Right renal pelvis (tissue), 4 donors: ENCODE data around the gene DBNL. TPM values are rescaled to one million over a fixed set of nuclear protein-coding genes. Genes with fewer than 3 reads are reported as not detected.

ENCODE experiments used
- DNase-seq, 4 donors: peaks; one replicate each; pipeline ENCODE4 v3.0.0-alpha.2; 2013; ENCODE audit warnings: low read depth in 4 of 4, low spot score in 3 of 4, missing footprints in 1 of 4
- polyA plus RNA-seq, 4 donors: library from polyadenylated mRNA; unstranded; fragments of 120-200 nt; gene quantifications; one replicate each; pipeline ENCODE4 v1.2.1, GENCODE V29; 2013; ENCODE audit not compliant: insufficient read length in 4 of 4

The DBNL gene
- polyA plus RNA-seq, 4 donors: 61.2 to 76.0 (median 67.0) TPM

DNA sequence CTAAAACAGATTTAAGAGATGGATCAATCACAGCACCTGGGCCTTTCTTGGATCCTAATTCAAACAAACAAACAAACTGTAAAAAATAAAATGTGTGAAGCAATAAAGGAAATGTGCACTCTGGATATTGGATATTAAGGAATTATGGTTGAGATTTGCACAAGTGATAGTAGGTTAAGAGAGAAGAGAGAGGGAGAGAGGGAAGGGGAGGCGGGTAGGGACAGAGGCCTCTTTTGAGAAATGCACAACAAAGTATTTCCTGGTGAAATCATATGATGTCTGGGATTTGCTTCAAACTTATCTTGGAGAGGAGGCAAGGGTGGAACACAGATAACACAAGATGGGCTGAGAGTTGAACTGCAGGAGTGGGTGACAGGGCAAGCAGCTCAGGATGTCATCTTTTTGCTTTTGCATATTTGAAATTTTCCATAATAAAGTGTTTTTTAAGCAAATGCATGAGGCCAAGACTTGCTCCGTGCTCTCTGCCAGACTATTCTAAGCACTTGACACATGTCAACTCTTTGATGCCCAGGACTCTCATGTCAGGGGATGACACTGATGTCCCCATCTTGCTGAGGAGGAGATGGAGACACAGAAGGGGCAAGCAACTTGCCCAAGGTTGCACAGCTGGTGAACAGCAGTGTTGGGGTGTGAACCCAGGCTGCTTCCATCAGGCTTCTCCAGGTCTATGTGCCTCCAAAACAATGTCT, 50.5 kb downstream of the DBNL start:
- no peak for DNase-seq

- DNase-seq: no peak
These were observed 51.3 kb downstream of the DBNL start for GRCh38 chr7:44095781-44096180.

DNA sequence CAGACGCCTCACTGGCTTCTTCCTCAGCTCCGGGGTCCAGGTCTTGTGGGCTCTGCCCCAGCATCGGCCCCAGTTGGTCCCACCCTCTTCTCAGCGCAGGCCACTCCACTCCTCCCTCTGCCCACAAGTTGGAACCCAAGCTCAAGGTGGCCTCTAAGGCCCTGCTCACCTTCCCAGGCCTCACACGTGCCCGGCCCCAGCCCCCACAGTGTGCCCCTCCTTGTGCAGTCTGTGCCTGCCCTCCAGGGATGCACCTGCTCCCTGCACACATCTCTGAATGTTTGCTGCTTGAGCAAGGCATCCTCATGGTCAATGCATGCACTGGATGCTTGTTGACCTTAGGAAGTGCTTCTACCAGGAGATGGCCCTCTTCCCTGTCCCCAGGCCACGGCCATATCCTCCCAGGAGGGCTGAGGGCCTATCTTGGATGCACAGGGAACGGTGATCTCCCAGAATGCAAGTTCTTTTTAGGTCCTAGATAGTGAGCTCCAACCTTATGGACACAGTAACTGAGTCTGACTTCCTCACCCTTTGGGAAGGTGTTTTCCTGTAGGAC, 51.9 kb downstream of the DBNL start:
- no peak for DNase-seq

DNA sequence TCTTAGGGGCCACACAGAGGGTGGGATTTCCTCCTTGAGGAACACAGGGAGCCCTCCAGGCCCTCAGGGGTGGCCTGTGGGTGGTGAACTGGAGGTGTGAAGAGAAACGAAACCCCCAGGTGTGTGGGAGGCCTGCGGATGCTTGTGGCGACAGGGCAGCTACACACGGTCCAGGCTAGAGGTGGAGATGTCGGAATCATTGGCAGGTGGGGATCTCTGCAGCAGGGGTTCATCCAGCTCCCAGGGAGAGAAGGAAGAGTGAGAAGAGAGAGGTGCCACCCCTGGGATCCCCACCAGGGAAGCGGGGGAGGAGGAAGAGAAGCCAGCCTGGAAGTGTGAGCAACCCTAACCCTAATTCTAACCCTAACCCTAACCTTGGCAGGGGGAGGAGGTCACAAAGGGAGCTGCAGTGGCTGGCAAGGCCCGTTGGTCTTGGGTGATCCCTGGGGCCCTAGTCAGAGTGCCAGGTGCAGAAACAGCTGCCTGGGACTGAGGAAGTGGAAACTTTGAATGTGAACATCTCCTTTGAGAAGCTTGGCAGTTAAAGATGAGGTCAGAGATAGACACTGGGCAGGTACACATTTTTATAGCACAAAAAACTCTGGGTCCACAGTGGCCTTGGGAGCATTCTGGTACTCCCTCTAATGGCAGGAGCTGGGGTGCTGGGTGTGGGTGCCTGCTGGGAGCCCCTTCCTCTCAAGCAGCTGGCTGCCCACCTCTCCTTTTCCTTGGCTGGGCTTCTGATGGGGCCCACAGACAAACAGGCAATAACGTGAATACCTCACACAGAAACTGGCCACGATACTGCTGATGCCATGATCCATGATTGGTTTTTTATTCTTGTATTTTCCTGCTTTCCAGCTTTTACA, 52.8 kb downstream of the DBNL start:
- no peak for DNase-seq

DNA sequence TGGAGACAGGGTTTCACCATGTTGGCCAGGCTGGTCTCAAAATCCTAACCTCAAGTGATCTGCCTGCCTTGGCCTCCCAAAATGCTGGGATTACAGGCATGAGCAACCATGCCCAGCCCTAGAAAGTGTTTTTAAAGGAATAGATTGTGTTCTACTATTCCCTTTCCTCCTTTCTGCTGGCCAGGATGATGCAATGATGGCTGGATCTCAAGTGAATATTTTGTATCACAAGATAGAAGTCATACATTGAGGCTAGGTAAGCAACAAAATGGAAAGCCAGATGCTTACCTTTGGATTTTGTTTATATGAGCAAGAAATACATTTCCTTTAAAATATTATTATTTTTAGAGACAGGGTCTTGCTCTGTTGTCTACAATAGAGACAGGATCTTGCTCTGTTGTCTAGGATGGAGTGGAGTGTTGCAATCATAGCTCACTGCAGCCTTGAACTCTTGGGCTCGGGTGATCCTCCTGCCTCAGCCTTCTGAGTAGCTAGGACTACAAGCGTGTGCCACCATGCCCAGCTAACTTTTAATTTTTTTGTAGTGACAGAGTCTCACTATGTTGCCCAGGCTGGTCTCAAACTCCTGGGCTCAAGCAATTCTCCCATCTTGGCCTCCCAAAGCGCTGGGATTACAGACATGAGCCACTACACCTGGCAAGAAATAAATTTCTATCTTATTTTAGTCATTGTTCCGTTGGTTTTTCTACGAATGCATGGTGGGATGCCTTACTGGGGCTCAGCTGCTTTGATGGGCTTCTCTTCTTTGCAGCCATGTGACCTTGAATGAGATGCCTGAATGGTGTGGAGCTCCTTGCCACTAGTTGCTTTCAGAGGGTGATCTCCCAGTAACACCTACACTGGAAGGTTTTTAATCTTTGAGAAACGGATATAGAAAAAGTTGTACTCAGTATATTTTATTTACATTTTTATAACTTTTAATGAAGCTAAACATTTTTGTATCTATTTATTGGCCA, 53.9 kb downstream of the DBNL start:
- DNase-seq: no peak

- DNase-seq: no peak
These were observed 55.2 kb downstream of the DBNL start for GRCh38 chr7:44099669-44100068.

- DNase-seq: no peak
These were observed 56.2 kb downstream of the DBNL start for GRCh38 chr7:44100458-44101302.

- no peak for DNase-seq
These were observed 56.9 kb downstream of the DBNL start for GRCh38 chr7:44101303-44101965.

- DNase-seq: no peak
These were observed 57.7 kb downstream of the DBNL start for GRCh38 chr7:44101966-44102845.

- no peak for DNase-seq
These were observed 58.5 kb downstream of the DBNL start for GRCh38 chr7:44102846-44103565.

GRCh38 chr7:44103566-44103922, 59.0 kb downstream of the DBNL start:
- DNase-seq: no peak

GRCh38 chr7:44103923-44104859, 59.7 kb downstream of the DBNL start, which contains the start of gene AEBP1:
AEBP1 (plus strand) TSS chr7:44104345; CDS start chr7:44104666, 321 bp downstream.
- no peak for DNase-seq

DNA sequence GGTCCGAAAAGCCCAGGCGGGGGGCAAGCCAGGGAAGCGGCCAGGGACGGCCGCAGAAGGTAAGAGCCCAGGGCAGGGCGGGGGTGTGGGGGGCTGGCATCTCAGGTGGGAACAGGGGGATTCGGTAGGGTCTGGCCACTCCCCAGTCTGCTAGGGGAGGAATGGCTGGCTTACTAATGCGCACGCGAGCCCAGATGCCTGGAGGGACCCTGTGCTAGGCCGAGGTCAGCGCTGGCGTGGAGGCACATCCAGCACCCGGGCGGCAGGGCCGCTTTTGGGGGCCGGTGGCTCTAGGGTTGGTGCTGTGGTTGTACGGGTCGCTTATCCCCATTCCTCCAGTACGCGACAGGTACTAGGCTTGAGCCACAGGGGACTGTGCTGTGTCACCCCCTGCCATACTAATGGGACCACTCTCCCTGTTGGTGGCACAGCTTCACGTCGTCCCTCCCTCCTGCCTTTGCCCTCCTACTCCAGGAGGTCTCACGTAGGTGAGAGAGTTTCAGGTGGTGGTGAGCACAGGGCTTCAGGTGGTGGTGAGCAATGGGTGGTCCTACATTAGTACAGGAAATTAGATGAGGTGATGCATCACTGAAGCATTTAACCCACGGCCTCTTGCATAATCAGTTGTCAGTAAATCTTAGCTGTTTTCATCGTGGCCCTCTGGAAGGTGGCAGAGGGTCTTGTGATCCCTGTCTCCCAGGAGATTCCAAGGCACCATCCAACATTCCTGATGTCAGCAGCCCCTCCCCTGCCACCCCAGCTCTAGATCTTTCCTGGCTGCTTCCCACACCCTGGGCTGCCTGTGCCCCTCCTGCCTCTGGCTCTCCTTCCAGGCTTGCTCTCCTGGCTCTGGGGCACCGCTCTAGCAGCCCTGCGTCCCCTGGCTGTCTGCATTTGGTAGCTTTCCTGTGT, 60.6 kb downstream of the DBNL start:
- DNase-seq: no peak

- no peak for DNase-seq
These were observed 61.3 kb downstream of the DBNL start for GRCh38 chr7:44105832-44106231.
